Measurements from ENCODE around the gene MARK3.

Gene MARK3

GRCh38 chr14:103517721-103518421, 132.7 kb downstream of the MARK3 start:
- Mint-ChIP-seq H3K4me3 (no peak overlapping the region), H3K36me3 (ENCODE audit: low read depth) (peaks cover 34% of the 10 kb centered on the region), H3K4me1 (ENCODE audit: low read depth) (peaks cover 26% of the 10 kb centered on the region), H3K27me3 (peaks cover 6% of the 10 kb centered on the region), H3K9me3 (no peaks in the 10 kb centered on the region), H3K27ac (no peak overlapping the region)
- intact Hi-C loops (cut with micrococcal nuclease), result loop anchor here (1.0 kb wide), 1 partner anchor 28 kb away; no protein-coding TSS in a partner anchor

GRCh38 chr14:103518422-103519042, 133.3 kb downstream of the MARK3 start:
- intact Hi-C loops (cut with micrococcal nuclease), result loop anchor here (1.0 kb wide), 1 partner anchor 28 kb away; no protein-coding TSS in a partner anchor
- H3K4me3 Mint-ChIP-seq, result no peak overlapping the region

GRCh38 chr14:103519043-103519836, 134.0 kb downstream of the MARK3 start:
- intact Hi-C loops (cut with micrococcal nuclease), result no loop called here
- H3K4me1 Mint-ChIP-seq (ENCODE audit: low read depth), result peaks cover 31% of the 10 kb centered on the region
- peaks cover 32% of the 10 kb centered on the region for H3K36me3 Mint-ChIP-seq (ENCODE audit: low read depth)
- peaks cover 19% of the 10 kb centered on the region for H3K27me3 Mint-ChIP-seq
- no peak overlapping the region for H3K4me3 Mint-ChIP-seq
- H3K27ac Mint-ChIP-seq, result peak overlapping the region; percentile 53
- H3K9me3 Mint-ChIP-seq, result no peaks in the 10 kb centered on the region

More at GRCh38 chr14:103518422-103519042, 133.3 kb downstream of the MARK3 start:
- Mint-ChIP-seq H3K27me3 (peaks cover 12% of the 10 kb centered on the region), H3K27ac (peak overlapping the region; percentile 53), H3K4me1 (ENCODE audit: low read depth) (peaks cover 24% of the 10 kb centered on the region), H3K9me3 (no peaks in the 10 kb centered on the region), H3K36me3 (ENCODE audit: low read depth) (peaks cover 29% of the 10 kb centered on the region)

GRCh38 chr14:103519837-103520212, 134.6 kb downstream of the MARK3 start:
- no peaks in the 10 kb centered on the region for H3K9me3 Mint-ChIP-seq
- H3K27ac Mint-ChIP-seq, result peak overlapping the region; percentile 53
- H3K36me3 Mint-ChIP-seq (ENCODE audit: low read depth), result peaks cover 28% of the 10 kb centered on the region
- H3K4me1 Mint-ChIP-seq (ENCODE audit: low read depth), result peaks cover 37% of the 10 kb centered on the region
- intact Hi-C loops (cut with micrococcal nuclease), result no loop called here
- no peak overlapping the region for H3K4me3 Mint-ChIP-seq
- peaks cover 23% of the 10 kb centered on the region for H3K27me3 Mint-ChIP-seq

GRCh38 chr14:103520269-103520656, 135.0 kb downstream of the MARK3 start:
- H3K4me3 Mint-ChIP-seq, result peak overlapping the region; percentile 63
- H3K4me1 Mint-ChIP-seq (ENCODE audit: low read depth), result peaks cover 41% of the 10 kb centered on the region
- peaks cover 25% of the 10 kb centered on the region for H3K27me3 Mint-ChIP-seq
- no peaks in the 10 kb centered on the region for H3K9me3 Mint-ChIP-seq
- H3K36me3 Mint-ChIP-seq (ENCODE audit: low read depth), result peaks cover 24% of the 10 kb centered on the region
- H3K27ac Mint-ChIP-seq, result no peak overlapping the region
- intact Hi-C loops (cut with micrococcal nuclease), result no loop called here

- Mint-ChIP-seq H3K27ac (no peak overlapping the region), H3K36me3 (ENCODE audit: low read depth) (peaks cover 24% of the 10 kb centered on the region), H3K4me1 (ENCODE audit: low read depth) (peaks cover 47% of the 10 kb centered on the region), H3K4me3 (peak overlapping the region; percentile 63), H3K9me3 (no peaks in the 10 kb centered on the region), H3K27me3 (peaks cover 25% of the 10 kb centered on the region)
- intact Hi-C loops (cut with micrococcal nuclease), result loop anchor here (1.0 kb wide), 1 partner anchor 8 kb away; the partner anchor contains the start of gene TRMT61A
These were observed 135.6 kb downstream of the MARK3 start for GRCh38 chr14:103520657-103521437.

GRCh38 chr14:103521438-103521950, 136.3 kb downstream of the MARK3 start:
- Mint-ChIP-seq H3K27me3 (peaks cover 25% of the 10 kb centered on the region), H3K27ac (no peak overlapping the region), H3K4me3 (peak overlapping the region; percentile 63), H3K36me3 (ENCODE audit: low read depth) (peaks cover 24% of the 10 kb centered on the region), H3K9me3 (no peaks in the 10 kb centered on the region), H3K4me1 (ENCODE audit: low read depth) (peaks cover 54% of the 10 kb centered on the region)
- intact Hi-C loops (cut with micrococcal nuclease), result loop anchor here (1.0 kb wide), 1 partner anchor 8 kb away; the partner anchor contains the start of gene TRMT61A

- Mint-ChIP-seq H3K36me3 (ENCODE audit: low read depth) (peaks cover 24% of the 10 kb centered on the region), H3K9me3 (no peaks in the 10 kb centered on the region), H3K4me3 (peak overlapping the region; percentile 69), H3K27me3 (peaks cover 25% of the 10 kb centered on the region), H3K27ac (no peak overlapping the region), H3K4me1 (ENCODE audit: low read depth) (peaks cover 59% of the 10 kb centered on the region)
- intact Hi-C loops (cut with micrococcal nuclease), result loop anchor here (1.0 kb wide), 1 partner anchor 7 kb away; the partner anchor contains the start of gene TRMT61A
These were observed 136.8 kb downstream of the MARK3 start for GRCh38 chr14:103521951-103522563.

GRCh38 chr14:103522649-103523574, 137.7 kb downstream of the MARK3 start, which contains the start of gene CKB:
Gene CKB, minus strand, starts transcription at chr14:103522830. Its CDS starts 337 bp downstream, at chr14:103522493.
- peaks cover 24% of the 10 kb centered on the region for H3K36me3 Mint-ChIP-seq (ENCODE audit: low read depth)
- H3K9me3 Mint-ChIP-seq, result no peaks in the 10 kb centered on the region
- no peak within 1 kb of the TSS for H3K27ac Mint-ChIP-seq
- H3K4me3 Mint-ChIP-seq, result peak within 1 kb of the TSS; percentile 69
- H3K27me3 Mint-ChIP-seq, result peaks cover 25% of the 10 kb centered on the region
- peaks cover 68% of the 10 kb centered on the region for H3K4me1 Mint-ChIP-seq (ENCODE audit: low read depth)
- intact Hi-C loops (cut with micrococcal nuclease), result no loop called here

GRCh38 chr14:103523575-103523954, 138.3 kb downstream of the MARK3 start:
- Mint-ChIP-seq H3K4me1 (ENCODE audit: low read depth) (peaks cover 72% of the 10 kb centered on the region), H3K27me3 (peaks cover 25% of the 10 kb centered on the region), H3K4me3 (peak overlapping the region; percentile 54), H3K27ac (no peak overlapping the region), H3K9me3 (no peaks in the 10 kb centered on the region), H3K36me3 (ENCODE audit: low read depth) (peaks cover 24% of the 10 kb centered on the region)
- intact Hi-C loops (cut with micrococcal nuclease), result no loop called here

GRCh38 chr14:103524002-103524935, 139.1 kb downstream of the MARK3 start:
- H3K27ac Mint-ChIP-seq, result no peak overlapping the region
- intact Hi-C loops (cut with micrococcal nuclease), result no loop called here

More at GRCh38 chr14:103524002-103524935, 139.1 kb downstream of the MARK3 start:
- Mint-ChIP-seq H3K27me3 (peaks cover 25% of the 10 kb centered on the region), H3K36me3 (ENCODE audit: low read depth) (peaks cover 18% of the 10 kb centered on the region), H3K4me1 (ENCODE audit: low read depth) (peaks cover 65% of the 10 kb centered on the region), H3K9me3 (no peaks in the 10 kb centered on the region), H3K4me3 (no peak overlapping the region)
